HCT116 (cell line): Measurements from ENCODE around the gene BMAL1.

Experiments
- CEBPB ChIP-seq: IDR thresholded peaks from 2 replicates; pipeline ENCODE4 v1.6.1; 2012; ENCODE audit warnings: low read depth
- CTCF ChIP-seq, 3 experiments: fragments of 200-600 bp in 1 of 3; sonication (generic) in 1 of 3; IDR thresholded peaks in 2 of 3; conservative IDR thresholded peaks in 1 of 3; 2 replicates each; pipeline ENCODE4 v1.5.1; 2012 to 2017; ENCODE audit warnings: low read depth in 2 of 3, low read length in 2 of 3, antibody characterized with exemption in 1 of 3, borderline replicate concordance in 1 of 3, control low read depth in 1 of 3, mild to moderate bottlenecking in 1 of 3, mixed read lengths in 1 of 3, mixed run types in 1 of 3, moderate library complexity in 1 of 3; ENCODE audit not compliant: insufficient read depth in 1 of 3
- EZH2 ChIP-seq: fragments of 200-600 bp; sonication (generic); IDR thresholded peaks from 2 replicates; pipeline ENCODE4 v1.6.1; 2017; ENCODE audit warnings: antibody characterized with exemption, mixed run types
- POLR2A ChIP-seq: IDR thresholded peaks from 2 replicates; pipeline ENCODE4 v1.7.0; 2011; ENCODE audit warnings: borderline replicate concordance; ENCODE audit not compliant: insufficient read depth, insufficient read length; ENCODE audit errors: extremely low read depth
- POLR2AphosphoS5 ChIP-seq: IDR thresholded peaks from 2 replicates; pipeline ENCODE4 v1.6.1; 2011; ENCODE audit warnings: mild to moderate bottlenecking, low read depth, low read length, moderate library complexity
- RAD21 ChIP-seq: IDR thresholded peaks from 2 replicates; pipeline ENCODE4 v1.6.1; 2012; ENCODE audit warnings: low read depth, mild to moderate bottlenecking
- REST ChIP-seq: IDR thresholded peaks from 2 replicates; pipeline ENCODE4 v1.6.1; 2012; ENCODE audit warnings: low read depth
- SIN3A ChIP-seq: IDR thresholded peaks from 2 replicates; pipeline ENCODE4 v1.6.1; 2012; ENCODE audit warnings: low read depth
- YY1 ChIP-seq: IDR thresholded peaks from 2 replicates; pipeline ENCODE4 v1.6.1; 2011; ENCODE audit warnings: low read length, low read depth, moderate library complexity, mild to moderate bottlenecking; ENCODE audit not compliant: insufficient replicate concordance; ENCODE audit errors: extremely low read depth
- ZFX ChIP-seq: fragments of 450-650 bp; IDR thresholded peaks from 2 replicates; pipeline ENCODE4 v1.6.1; 2017

- TF ChIP-seq CTCF (IDR thresholded peaks at IDR 0.05 in 2 of 3, conservative IDR thresholded peaks at IDR 0.05 in 1 of 3; ENCODE audit: borderline replicate concordance in 1 of 3, insufficient read depth in 1 of 3, low read depth in 2 of 3, low read length in 2 of 3) (no peak), POLR2AphosphoS5 (no peak), EZH2 (no peak), POLR2A (no peak), CEBPB (no peak), RAD21 (no peak), YY1 (no peak), ZFX (no peak), REST (no peak), SIN3A (no peak)
Observed at GRCh38 chr11:13405220-13405619, 127.6 kb downstream of the BMAL1 start.
